OCI-M2 (cell line): ENCODE results near the gene PDGFC.

Experiments
- DNase-seq: peaks from one replicate; lab custom pipeline; 2025; ENCODE audit not compliant: unreplicated experiment; lab: John Stamatoyannopoulos, UW

Gene PDGFC

GRCh38 chr4:156837625-156838345 lies 133.8 kb downstream of the PDGFC start:
- no peak for DNase-seq

GRCh38 chr4:156832886-156833285 lies 138.7 kb downstream of the PDGFC start:
- DNase-seq: no peak

GRCh38 chr4:156830351-156830750 lies 141.2 kb downstream of the PDGFC start:
- no peak for DNase-seq

GRCh38 chr4:156829201-156829873 lies 142.3 kb downstream of the PDGFC start:
- no peak for DNase-seq

GRCh38 chr4:156827519-156827918 lies 144.1 kb downstream of the PDGFC start:
- DNase-seq: no peak

GRCh38 chr4:156825074-156825473 lies 146.5 kb downstream of the PDGFC start:
- DNase-seq: no peak

- no peak for DNase-seq
Observed at GRCh38 chr4:156824451-156825060, 147.0 kb downstream of the PDGFC start.

- DNase-seq: no peak
Observed at GRCh38 chr4:156820931-156821330, 150.7 kb downstream of the PDGFC start.

GRCh38 chr4:156816360-156816755 lies 155.2 kb downstream of the PDGFC start:
- no peak for DNase-seq

GRCh38 chr4:156815717-156816359 lies 155.8 kb downstream of the PDGFC start:
- no peak for DNase-seq

- DNase-seq: no peak
Observed at GRCh38 chr4:156811963-156812362, 159.6 kb downstream of the PDGFC start.

GRCh38 chr4:156811286-156811685 lies 160.3 kb downstream of the PDGFC start:
- DNase-seq: no peak

GRCh38 chr4:156805696-156806095 lies 165.9 kb downstream of the PDGFC start:
- DNase-seq: no peak

- no peak for DNase-seq
Observed at GRCh38 chr4:156803056-156803455, 168.5 kb downstream of the PDGFC start.

GRCh38 chr4:156800463-156800862 lies 171.1 kb downstream of the PDGFC start:
- no peak for DNase-seq

- DNase-seq: no peak
Observed at GRCh38 chr4:156799121-156799589, 172.4 kb downstream of the PDGFC start.

- DNase-seq: no peak
Observed at GRCh38 chr4:156798438-156798837, 173.2 kb downstream of the PDGFC start.

- DNase-seq: no peak
Observed at GRCh38 chr4:156797206-156797605, 174.4 kb downstream of the PDGFC start.

GRCh38 chr4:156795727-156796126 lies 175.9 kb downstream of the PDGFC start:
- DNase-seq: no peak

- no peak for DNase-seq
Observed at GRCh38 chr4:156794863-156795262, 176.7 kb downstream of the PDGFC start.

GRCh38 chr4:156792462-156793085 lies 179.0 kb downstream of the PDGFC start:
- no peak for DNase-seq
